PC-9 (cell line): ENCODE measurements around the gene KLF7. TPM values are rescaled to one million over a fixed set of nuclear protein-coding genes. Genes with fewer than 3 reads are reported as not detected.

ENCODE experiments used
- BruUV-seq: library from RNA; stranded (reverse); fragments of 400-500 nt; replicated peaks from 2 replicates; lab custom pipeline; 2021; lab: Mats Ljungman, UMichigan
- CTCF ChIA-PET: fragments of 300-600 bp; sonication (Branson Sonifier 250); formaldehyde crosslinking; loops from one replicate; lab custom pipeline; 2022; ENCODE audit warnings: antibody characterized with exemption; lab: Charles Lee
- POLR2A ChIA-PET: fragments of 300-600 bp; sonication (Branson Sonifier 250); formaldehyde crosslinking; loops from one replicate; lab custom pipeline; 2022; ENCODE audit warnings: antibody characterized with exemption; ENCODE audit not compliant: unreplicated experiment; lab: Charles Lee
- DNase-seq, 2 experiments: peaks; one replicate each; pipeline versions ENCODE4 v3.0.0 to v3.0.0-alpha.2; 2015 to 2022; ENCODE audit warnings: mixed read lengths in 1 of 2
- H2AFZ ChIP-seq: fragments of 200-600 bp; sonication (generic); 2 replicates; pipeline ENCODE4 v1.8.1; 2017; ENCODE audit warnings: antibody characterized with exemption
- H3F3A ChIP-seq: fragments of 200-600 bp; sonication (generic); 2 replicates; pipeline ENCODE4 v1.8.1; 2017; ENCODE audit warnings: antibody characterized with exemption, mild to moderate bottlenecking, low read depth; ENCODE audit not compliant: insufficient read depth
- H3K27ac ChIP-seq: fragments of 200-600 bp; sonication (generic); 2 replicates; pipeline ENCODE4 v1.6.1; 2016; ENCODE audit warnings: mixed run types
- H3K27me3 ChIP-seq: fragments of 200-600 bp; sonication (generic); 2 replicates; pipeline ENCODE4 v1.6.1; 2016; ENCODE audit warnings: low read depth, mixed run types; ENCODE audit not compliant: insufficient read depth
- H3K36me3 ChIP-seq: fragments of 200-600 bp; sonication (generic); 2 replicates; pipeline ENCODE4 v1.6.1; 2016; ENCODE audit warnings: low read depth, mixed run types
- H3K4me1 ChIP-seq: fragments of 200-600 bp; sonication (generic); replicated peaks from 2 replicates; pipeline ENCODE4 v1.6.1; 2016; ENCODE audit warnings: mixed run types; ENCODE audit not compliant: insufficient read depth
- H3K4me2 ChIP-seq: fragments of 200-600 bp; sonication (generic); 2 replicates; pipeline ENCODE4 v1.6.1; 2017; ENCODE audit warnings: mixed run types
- H3K4me3 ChIP-seq: fragments of 200-600 bp; sonication (generic); 2 replicates; pipeline ENCODE4 v1.6.1; 2016; ENCODE audit warnings: mixed run types
- H3K79me2 ChIP-seq: fragments of 200-600 bp; sonication (generic); 2 replicates; pipeline ENCODE4 v1.6.1; 2017; ENCODE audit warnings: low read depth, mixed run types
- H3K9me2 ChIP-seq: fragments of 200-600 bp; sonication (generic); 2 replicates; pipeline ENCODE4 v1.8.1; 2017; ENCODE audit warnings: mild to moderate bottlenecking; ENCODE audit not compliant: insufficient read depth
- H3K9me3 ChIP-seq: fragments of 200-600 bp; sonication (generic); 2 replicates; pipeline ENCODE4 v1.8.1; 2016; ENCODE audit warnings: low read depth; ENCODE audit not compliant: insufficient read depth
- H4K20me1 ChIP-seq: fragments of 200-600 bp; sonication (generic); 2 replicates; pipeline ENCODE4 v1.8.1; 2017; ENCODE audit not compliant: insufficient read depth
- CTCF ChIP-seq: fragments of 200-600 bp; sonication (generic); conservative IDR thresholded peaks from 2 replicates; pipeline ENCODE4 v1.6.1; 2017; ENCODE audit warnings: mixed run types, antibody characterized with exemption, mild to moderate bottlenecking, moderate library complexity
- EZH2 ChIP-seq: fragments of 200-600 bp; sonication (generic); IDR thresholded peaks from 2 replicates; pipeline ENCODE4 v1.8.0; 2017; ENCODE audit warnings: antibody characterized with exemption, low read depth
- intact Hi-C: fragments of 100-400 bp; cut with micrococcal nuclease; formaldehyde crosslinking; loops from one replicate; pipeline ENCODE4 v1.10.0; 2022; ENCODE audit not compliant: unreplicated experiment
- total RNA-seq: library from RNA; stranded (reverse); gene quantifications from 2 replicates; pipeline ENCODE4 v1.2.3, GENCODE V29; 2021

KLF7 gene
- total RNA-seq, 1 experiment from 2014 or later: 20.0 TPM

GRCh38 chr2:207112785-207113184 is 53.0 kb downstream of the KLF7 start:
- Histone ChIP-seq H3K4me3 (no peak overlapping the region), H3K4me1 (no peaks in the 10 kb centered on the region), H4K20me1 (no peaks in the 10 kb centered on the region), H3K9me2 (no peaks in the 10 kb centered on the region), H3K36me3 (no peaks in the 10 kb centered on the region), H2AFZ (no peak overlapping the region), H3K27me3 (no peaks in the 10 kb centered on the region), H3K27ac (no peak overlapping the region), H3F3A (no peaks in the 10 kb centered on the region), H3K9me3 (no peaks in the 10 kb centered on the region), H3K4me2 (no peak overlapping the region), H3K79me2 (no peaks in the 10 kb centered on the region)
- TF ChIP-seq CTCF: no peak
- no peak for TF ChIP-seq EZH2
- ChIA-PET CTCF (no interaction called here), POLR2A (no interaction called here)
- BruUV-seq: no TSS peak
- intact Hi-C loops: no loop called here
- DNase-seq: no peak

DNA sequence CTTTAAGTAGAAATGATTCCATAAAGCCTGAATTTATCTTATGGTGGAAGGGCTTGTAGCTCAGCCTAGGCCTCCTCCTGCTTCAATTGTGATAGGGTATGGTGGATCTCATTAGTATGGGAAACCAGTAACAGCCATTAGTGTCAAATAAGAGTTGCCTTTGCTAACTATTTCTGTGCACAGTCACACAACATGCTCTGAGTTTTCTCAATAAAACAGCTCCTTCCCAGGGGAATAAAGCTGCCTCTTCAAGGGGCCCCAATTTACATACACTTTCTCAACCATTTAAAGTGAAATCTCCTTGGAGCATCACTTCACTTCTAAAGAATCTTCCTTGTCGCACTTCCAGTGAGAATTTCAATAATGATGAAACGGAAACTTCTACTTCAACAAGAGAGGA is 53.4 kb downstream of the KLF7 start:
- Histone ChIP-seq H3K36me3 (no peaks in the 10 kb centered on the region), H3K9me3 (no peaks in the 10 kb centered on the region), H3K4me2 (no peak overlapping the region), H3K27ac (no peak overlapping the region), H3K27me3 (no peaks in the 10 kb centered on the region), H4K20me1 (no peaks in the 10 kb centered on the region), H2AFZ (no peak overlapping the region), H3F3A (no peaks in the 10 kb centered on the region), H3K79me2 (no peaks in the 10 kb centered on the region), H3K4me1 (no peaks in the 10 kb centered on the region), H3K9me2 (no peaks in the 10 kb centered on the region), H3K4me3 (no peak overlapping the region)
- no peak for DNase-seq
- ChIA-PET CTCF (no interaction called here), POLR2A (no interaction called here)
- intact Hi-C loops: no loop called here
- BruUV-seq: no TSS peak
- TF ChIP-seq EZH2: no peak

DNA sequence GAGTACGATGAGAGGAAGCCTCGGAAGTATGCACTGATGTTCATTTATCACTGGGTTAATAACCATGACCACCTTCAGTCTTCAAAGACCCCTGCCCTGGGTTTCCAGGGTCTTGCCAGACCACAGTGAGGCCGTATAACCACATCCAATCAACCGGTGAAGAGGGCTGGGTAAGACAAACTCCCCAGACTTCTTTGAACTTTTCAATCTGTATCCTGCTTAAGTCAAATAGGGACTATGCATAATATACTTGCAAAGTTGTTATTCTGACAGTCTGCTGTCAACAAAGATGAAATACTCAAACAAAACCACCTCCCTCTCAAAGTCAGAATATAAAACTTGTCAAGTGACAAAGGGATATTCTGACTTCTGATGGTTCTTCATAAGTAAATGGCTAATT is 54.0 kb downstream of the KLF7 start:
- no peak overlapping the region for H3K27ac ChIP-seq
- H3K9me2 ChIP-seq: no peaks in the 10 kb centered on the region
- H3K27me3 ChIP-seq: no peaks in the 10 kb centered on the region
- no peak overlapping the region for H3K4me2 ChIP-seq
- H4K20me1 ChIP-seq: no peaks in the 10 kb centered on the region
- CTCF ChIA-PET: no interaction called here
- TF ChIP-seq CTCF (no peak), EZH2 (no peak)
- no peaks in the 10 kb centered on the region for H3K36me3 ChIP-seq
- no peaks in the 10 kb centered on the region for H3K79me2 ChIP-seq
- BruUV-seq: no TSS peak
- no peaks in the 10 kb centered on the region for H3K9me3 ChIP-seq
- intact Hi-C loops: no loop called here
- no peaks in the 10 kb centered on the region for H3F3A ChIP-seq
- POLR2A ChIA-PET: no interaction called here
- no peak overlapping the region for H2AFZ ChIP-seq
- H3K4me3 ChIP-seq: no peak overlapping the region
- H3K4me1 ChIP-seq: no peaks in the 10 kb centered on the region
- DNase-seq: no peak

GRCh38 chr2:207110715-207111114 is 55.0 kb downstream of the KLF7 start:
- Histone ChIP-seq H3K4me2 (no peak overlapping the region), H3K36me3 (no peaks in the 10 kb centered on the region), H3K9me2 (no peaks in the 10 kb centered on the region), H3K4me1 (no peaks in the 10 kb centered on the region), H3K27me3 (no peaks in the 10 kb centered on the region), H3K4me3 (no peak overlapping the region), H3K27ac (no peak overlapping the region), H3F3A (no peaks in the 10 kb centered on the region), H3K79me2 (no peaks in the 10 kb centered on the region), H3K9me3 (no peaks in the 10 kb centered on the region), H2AFZ (no peak overlapping the region), H4K20me1 (no peaks in the 10 kb centered on the region)
- intact Hi-C loops: no loop called here
- CTCF ChIA-PET: no interaction called here
- POLR2A ChIA-PET: no interaction called here
- DNase-seq: no peak
- no TSS peak for BruUV-seq
- TF ChIP-seq CTCF (no peak), EZH2 (no peak)
